K562 (cell line): ENCODE results near the gene AIFM3. TPM values are rescaled to one million over a fixed set of nuclear protein-coding genes. Genes with fewer than 3 reads are reported as not detected.

ENCODE experiments used
- MEF2A ChIP-seq: IDR thresholded peaks from 2 replicates; pipeline ENCODE4 v1.6.1; 2011; ENCODE audit warnings: low read depth, mild to moderate bottlenecking, low read length, moderate library complexity; ENCODE audit not compliant: control insufficient read depth
- ZNF197 ChIP-seq: fragments of 200-800 bp; sonication (Bioruptor generic); IDR thresholded peaks from 2 replicates; pipeline ENCODE4 v1.6.1; 2016; ENCODE audit warnings: low read depth, missing genetic modification characterization, missing compliant biosample characterization
- ZNF324 ChIP-seq: fragments of 250-450 bp; sonication (Bioruptor Pico); IDR thresholded peaks from 2 replicates; pipeline ENCODE4 v1.4.0; 2020; ENCODE audit warnings: mild to moderate bottlenecking
- polyA plus RNA-seq, 8 experiments: library from polyadenylated mRNA; depleted of rRNA in 4 of 8; stranded (reverse) in 5 of 8; unstranded in 3 of 8; fragments of >200 nt; fragmentation: Nextera tagmentation in 2 of 8; fragmentation: Illumina TruSeq in 1 of 8; extraction: Ambion mirVana in 2 of 8; extraction: Trizol in 1 of 8; gene quantifications; 2 replicates each; pipeline versions ENCODE4 v1.2.1 to v1.2.3, GENCODE V29; 2011 to 2014; ENCODE audit warnings: inconsistent platforms in 1 of 8, missing spikeins in 1 of 8
- total RNA-seq, 7 experiments: library from RNA; depleted of rRNA in 6 of 7; stranded (reverse); fragments of >200 nt in 6 of 7; fragmentation: Illumina TruSeq in 2 of 7; extraction: Trizol in 2 of 7; gene quantifications; 2 replicates each; pipeline versions ENCODE4 v1.2.1 to v1.2.3, GENCODE V29; 2011 to 2021; ENCODE audit warnings: low replicate concordance in 1 of 7
- TF ChIP-seq, protein P1 (sequence below), 2 experiments: fragments of 450-650 bp; IDR thresholded peaks; 2 replicates each; pipeline ENCODE4 v1.6.1; 2016; ENCODE audit warnings: mild to moderate bottlenecking in 2 of 2, borderline replicate concordance in 1 of 2, low read depth in 1 of 2, moderate library complexity in 1 of 2
- TF ChIP-seq, protein P2 (sequence below), 2 experiments: fragments of 450-650 bp in 1 of 2; sonication (generic) in 1 of 2; formaldehyde crosslinking in 1 of 2; IDR thresholded peaks; 2 replicates each; pipeline versions ENCODE4 v1.7.1 to v1.9.0; 2016 to 2022; ENCODE audit warnings: inconsistent platforms in 1 of 2, mild to moderate bottlenecking in 1 of 2, missing genetic modification reagents in 1 of 2
- TF ChIP-seq, protein P3 (sequence below), 2 experiments: fragments of 450-650 bp in 1 of 2; sonication (generic) in 1 of 2; formaldehyde crosslinking; conservative IDR thresholded peaks; 2 replicates each; pipeline versions ENCODE4 v1.4.0 to v1.8.1; 2020 to 2022; ENCODE audit warnings: mild to moderate bottlenecking in 1 of 2, missing genetic modification reagents in 1 of 2

Gene AIFM3
- total and polyA plus RNA-seq, 9 of the 15 experiments (the other 6 are each of a cell fraction or from before 2014, with no cell fraction given): 0.03 to 0.20 (median 0.07) TPM; not detected in 1

DNA sequence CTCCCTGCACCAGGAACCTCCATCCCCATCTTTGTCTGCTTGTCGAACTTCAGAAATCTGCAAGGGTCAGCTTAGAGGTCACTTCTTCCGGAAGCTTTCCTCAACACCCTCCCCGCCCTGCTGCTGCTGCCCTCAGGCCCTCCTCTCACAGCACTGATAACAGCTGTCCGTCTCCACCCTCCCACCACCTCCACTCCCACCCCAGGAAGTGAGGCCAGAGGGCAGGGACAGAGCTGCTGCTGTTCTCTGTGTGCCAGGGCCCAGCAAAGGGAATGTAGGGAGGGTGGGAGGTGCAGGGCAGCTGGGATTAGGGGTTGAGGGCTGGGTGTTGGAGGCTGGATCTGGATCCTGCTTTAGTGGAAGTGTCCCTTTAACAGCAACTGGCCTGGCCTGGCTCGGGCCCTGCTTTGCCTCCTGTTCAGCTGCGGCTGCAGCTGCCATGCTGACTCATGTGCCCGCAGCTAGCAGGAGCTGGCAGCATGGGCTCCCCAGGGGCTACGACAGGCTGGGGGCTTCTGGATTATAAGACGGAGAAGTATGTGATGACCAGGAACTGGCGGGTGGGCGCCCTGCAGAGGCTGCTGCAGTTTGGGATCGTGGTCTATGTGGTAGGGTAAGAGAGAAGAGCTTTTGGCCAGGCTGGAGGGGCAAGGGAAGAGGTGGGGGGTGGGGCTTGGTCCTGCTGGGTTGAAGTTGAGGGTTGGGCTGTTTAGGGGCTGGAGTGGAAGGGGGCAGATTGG lies 47.8 kb downstream of the AIFM3 start, which contains the start of gene P2RX6 (continued):
- TF ChIP-seq, protein P1, sequence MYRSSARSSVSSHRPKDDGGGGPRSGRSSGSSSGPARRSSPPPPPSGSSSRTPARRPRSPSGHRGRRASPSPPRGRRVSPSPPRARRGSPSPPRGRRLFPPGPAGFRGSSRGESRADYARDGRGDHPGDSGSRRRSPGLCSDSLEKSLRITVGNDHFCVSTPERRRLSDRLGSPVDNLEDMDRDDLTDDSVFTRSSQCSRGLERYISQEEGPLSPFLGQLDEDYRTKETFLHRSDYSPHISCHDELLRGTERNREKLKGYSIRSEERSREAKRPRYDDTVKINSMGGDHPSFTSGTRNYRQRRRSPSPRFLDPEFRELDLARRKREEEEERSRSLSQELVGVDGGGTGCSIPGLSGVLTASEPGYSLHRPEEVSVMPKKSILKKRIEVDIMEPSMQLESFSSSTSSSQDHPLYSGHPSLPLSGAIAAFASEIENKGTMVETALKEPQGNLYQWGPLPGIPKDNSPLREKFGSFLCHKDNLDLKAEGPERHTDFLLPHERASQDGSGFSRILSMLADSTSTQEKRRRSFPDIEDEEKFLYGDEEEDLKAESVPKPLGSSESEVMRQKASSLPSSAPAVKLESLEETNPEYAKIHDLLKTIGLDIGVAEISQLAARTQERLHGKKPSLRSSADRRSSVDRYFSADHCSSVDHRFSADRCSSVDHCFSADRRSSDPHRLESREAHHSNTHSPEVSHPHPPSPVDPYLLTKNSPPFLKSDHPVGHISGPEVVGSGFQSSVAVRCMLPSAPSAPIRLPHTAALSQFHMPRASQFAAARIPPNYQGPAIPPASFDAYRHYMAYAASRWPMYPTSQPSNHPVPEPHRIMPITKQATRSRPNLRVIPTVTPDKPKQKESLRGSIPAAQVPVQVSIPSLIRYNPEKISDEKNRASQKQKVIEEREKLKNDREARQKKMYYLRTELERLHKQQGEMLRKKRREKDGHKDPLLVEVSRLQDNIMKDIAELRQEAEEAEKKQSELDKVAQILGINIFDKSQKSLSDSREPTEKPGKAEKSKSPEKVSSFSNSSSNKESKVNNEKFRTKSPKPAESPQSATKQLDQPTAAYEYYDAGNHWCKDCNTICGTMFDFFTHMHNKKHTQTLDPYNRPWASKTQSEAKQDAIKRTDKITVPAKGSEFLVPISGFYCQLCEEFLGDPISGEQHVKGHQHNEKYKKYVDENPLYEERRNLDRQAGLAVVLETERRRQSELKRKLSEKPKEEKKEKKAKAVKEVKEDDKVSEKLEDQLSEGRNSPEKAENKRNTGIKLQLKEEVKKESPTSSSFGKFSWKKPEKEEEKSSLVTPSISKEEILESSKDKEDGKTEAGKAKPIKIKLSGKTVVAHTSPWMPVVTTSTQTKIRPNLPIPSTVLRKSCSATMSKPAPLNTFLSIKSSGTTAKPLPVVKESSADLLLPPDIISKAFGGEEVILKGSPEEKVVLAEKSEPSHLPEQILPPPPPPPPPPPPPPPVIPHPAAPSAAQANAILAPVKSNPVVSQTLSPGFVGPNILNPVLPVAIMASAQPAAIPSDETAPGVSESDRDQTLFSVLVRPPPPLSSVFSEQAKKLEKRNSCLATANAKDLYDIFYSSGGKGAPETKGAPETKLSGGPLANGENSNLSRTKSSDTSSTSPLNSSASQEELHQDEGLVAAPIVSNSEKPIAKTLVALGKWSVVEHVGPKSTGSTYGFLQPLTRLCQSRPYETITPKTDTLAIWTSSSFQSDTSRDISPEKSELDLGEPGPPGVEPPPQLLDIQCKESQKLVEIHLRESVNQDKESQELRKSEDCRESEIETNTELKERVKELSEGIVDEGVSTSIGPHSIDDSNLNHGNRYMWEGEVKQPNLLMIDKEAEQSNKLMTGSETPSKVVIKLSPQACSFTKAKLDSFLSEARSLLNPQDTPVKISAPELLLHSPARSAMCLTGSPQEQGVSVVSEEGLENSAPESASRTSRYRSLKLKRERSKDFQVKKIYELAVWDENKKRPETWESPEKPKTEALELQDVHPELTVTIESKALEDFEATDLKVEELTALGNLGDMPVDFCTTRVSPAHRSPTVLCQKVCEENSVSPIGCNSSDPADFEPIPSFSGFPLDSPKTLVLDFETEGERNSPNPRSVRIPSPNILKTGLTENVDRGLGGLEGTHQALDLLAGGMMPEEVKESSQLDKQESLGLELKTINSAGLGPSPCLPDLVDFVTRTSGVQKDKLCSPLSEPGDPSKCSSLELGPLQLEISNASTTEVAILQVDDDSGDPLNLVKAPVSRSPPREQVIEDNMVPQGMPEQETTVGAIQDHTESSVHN (IDR thresholded peaks at IDR 0.05; ENCODE audit: borderline replicate concordance in 1 of 2, low read depth in 1 of 2): no peak
- TF ChIP-seq, protein P2, sequence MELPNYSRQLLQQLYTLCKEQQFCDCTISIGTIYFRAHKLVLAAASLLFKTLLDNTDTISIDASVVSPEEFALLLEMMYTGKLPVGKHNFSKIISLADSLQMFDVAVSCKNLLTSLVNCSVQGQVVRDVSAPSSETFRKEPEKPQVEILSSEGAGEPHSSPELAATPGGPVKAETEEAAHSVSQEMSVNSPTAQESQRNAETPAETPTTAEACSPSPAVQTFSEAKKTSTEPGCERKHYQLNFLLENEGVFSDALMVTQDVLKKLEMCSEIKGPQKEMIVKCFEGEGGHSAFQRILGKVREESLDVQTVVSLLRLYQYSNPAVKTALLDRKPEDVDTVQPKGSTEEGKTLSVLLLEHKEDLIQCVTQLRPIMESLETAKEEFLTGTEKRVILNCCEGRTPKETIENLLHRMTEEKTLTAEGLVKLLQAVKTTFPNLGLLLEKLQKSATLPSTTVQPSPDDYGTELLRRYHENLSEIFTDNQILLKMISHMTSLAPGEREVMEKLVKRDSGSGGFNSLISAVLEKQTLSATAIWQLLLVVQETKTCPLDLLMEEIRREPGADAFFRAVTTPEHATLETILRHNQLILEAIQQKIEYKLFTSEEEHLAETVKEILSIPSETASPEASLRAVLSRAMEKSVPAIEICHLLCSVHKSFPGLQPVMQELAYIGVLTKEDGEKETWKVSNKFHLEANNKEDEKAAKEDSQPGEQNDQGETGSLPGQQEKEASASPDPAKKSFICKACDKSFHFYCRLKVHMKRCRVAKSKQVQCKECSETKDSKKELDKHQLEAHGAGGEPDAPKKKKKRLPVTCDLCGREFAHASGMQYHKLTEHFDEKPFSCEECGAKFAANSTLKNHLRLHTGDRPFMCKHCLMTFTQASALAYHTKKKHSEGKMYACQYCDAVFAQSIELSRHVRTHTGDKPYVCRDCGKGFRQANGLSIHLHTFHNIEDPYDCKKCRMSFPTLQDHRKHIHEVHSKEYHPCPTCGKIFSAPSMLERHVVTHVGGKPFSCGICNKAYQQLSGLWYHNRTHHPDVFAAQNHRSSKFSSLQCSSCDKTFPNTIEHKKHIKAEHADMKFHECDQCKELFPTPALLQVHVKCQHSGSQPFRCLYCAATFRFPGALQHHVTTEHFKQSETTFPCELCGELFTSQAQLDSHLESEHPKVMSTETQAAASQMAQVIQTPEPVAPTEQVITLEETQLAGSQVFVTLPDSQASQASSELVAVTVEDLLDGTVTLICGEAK (IDR thresholded peaks at IDR 0.05): no peak
- TF ChIP-seq, protein P2 (CRISPR knock-in tag; IDR thresholded peaks at IDR 0.05): no peak
- no peak for TF ChIP-seq MEF2A
- TF ChIP-seq, protein P3, sequence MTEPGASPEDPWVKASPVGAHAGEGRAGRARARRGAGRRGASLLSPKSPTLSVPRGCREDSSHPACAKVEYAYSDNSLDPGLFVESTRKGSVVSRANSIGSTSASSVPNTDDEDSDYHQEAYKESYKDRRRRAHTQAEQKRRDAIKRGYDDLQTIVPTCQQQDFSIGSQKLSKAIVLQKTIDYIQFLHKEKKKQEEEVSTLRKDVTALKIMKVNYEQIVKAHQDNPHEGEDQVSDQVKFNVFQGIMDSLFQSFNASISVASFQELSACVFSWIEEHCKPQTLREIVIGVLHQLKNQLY (CRISPR knock-in tag; conservative IDR thresholded peaks at IDR 0.05): no peak
- TF ChIP-seq ZNF197: no peak
- peak; percentile 5; the same call in 1 of the 2 replicates for TF ChIP-seq ZNF324 (CRISPR knock-in tag)
